Dendritic cell treated with granulocyte-macrophage colony-stimulating factor and Interleukin-4, amounts not matched to agents 40 ng/mL and 50 ng/mL, for 4 days (primary cell): ENCODE results near the gene MT3.

Source experiments
- H3K27ac Mint-ChIP-seq: one replicate; pipeline ENCODE4 v1.8.0; 2022; ENCODE audit warnings: mild to moderate bottlenecking, mixed read lengths
- H3K27me3 Mint-ChIP-seq: one replicate; pipeline ENCODE4 v1.8.0; 2022; ENCODE audit warnings: mild to moderate bottlenecking, mixed read lengths
- H3K36me3 Mint-ChIP-seq: one replicate; pipeline ENCODE4 v1.8.0; 2022; ENCODE audit warnings: low read depth, mixed read lengths
- H3K4me1 Mint-ChIP-seq: one replicate; pipeline ENCODE4 v1.8.0; 2022; ENCODE audit warnings: low read depth, mixed read lengths
- H3K4me3 Mint-ChIP-seq: one replicate; pipeline ENCODE4 v1.8.0; 2022; ENCODE audit warnings: mild to moderate bottlenecking, moderate library complexity, mixed read lengths
- H3K9me3 Mint-ChIP-seq: one replicate; pipeline ENCODE4 v1.8.0; 2022; ENCODE audit warnings: mixed read lengths
- intact Hi-C: fragments of 100-400 bp; cut with micrococcal nuclease; formaldehyde crosslinking; loops from one replicate; pipeline ENCODE4 v1.15.0; 2022

The MT3 gene

GRCh38 chr16:56623637-56624036 is 34.3 kb downstream of the MT3 start:
- H3K4me1 Mint-ChIP-seq: peaks cover 20% of the 10 kb centered on the region
- no peaks in the 10 kb centered on the region for H3K9me3 Mint-ChIP-seq
- peaks cover 76% of the 10 kb centered on the region for H3K27me3 Mint-ChIP-seq
- H3K4me3 Mint-ChIP-seq: no peak overlapping the region
- intact Hi-C loops: no loop called here
- H3K36me3 Mint-ChIP-seq: no peaks in the 10 kb centered on the region
- H3K27ac Mint-ChIP-seq: no peak overlapping the region

- Mint-ChIP-seq H3K27ac (peak within 1 kb of the TSS; percentile 65), H3K27me3 (peaks cover 75% of the 10 kb centered on the region), H3K9me3 (no peaks in the 10 kb centered on the region), H3K4me1 (peaks cover 20% of the 10 kb centered on the region), H3K4me3 (peak within 1 kb of the TSS; percentile 84), H3K36me3 (no peaks in the 10 kb centered on the region)
- intact Hi-C loops: no loop called here
These were observed 36.0 kb downstream of the MT3 start, which contains the start of gene MT1E for GRCh38 chr16:56625140-56625942. Gene MT1E (plus strand): TSS chr16:56625781. CDS start chr16:56625852, 71 bp downstream.

- Mint-ChIP-seq H3K9me3 (no peaks in the 10 kb centered on the region), H3K36me3 (no peaks in the 10 kb centered on the region), H3K27ac (peak overlapping the region; percentile 65), H3K4me3 (peak overlapping the region; percentile 84), H3K4me1 (peaks cover 20% of the 10 kb centered on the region), H3K27me3 (peaks cover 81% of the 10 kb centered on the region)
- intact Hi-C loops: no loop called here
These were observed 36.8 kb downstream of the MT3 start for GRCh38 chr16:56625943-56626654.

- Mint-ChIP-seq H3K27ac (no peak overlapping the region), H3K36me3 (no peaks in the 10 kb centered on the region), H3K9me3 (no peaks in the 10 kb centered on the region), H3K4me3 (no peak overlapping the region), H3K4me1 (peaks cover 22% of the 10 kb centered on the region), H3K27me3 (peaks cover 82% of the 10 kb centered on the region)
- intact Hi-C loops: no loop called here
These were observed 37.4 kb downstream of the MT3 start for GRCh38 chr16:56626685-56627084.

GRCh38 chr16:56628486-56629350 is 39.4 kb downstream of the MT3 start:
- intact Hi-C loops: no loop called here
- Mint-ChIP-seq H3K4me1 (peaks cover 35% of the 10 kb centered on the region), H3K27me3 (peaks cover 89% of the 10 kb centered on the region), H3K4me3 (no peak overlapping the region), H3K27ac (no peak overlapping the region), H3K9me3 (no peaks in the 10 kb centered on the region), H3K36me3 (no peaks in the 10 kb centered on the region)

GRCh38 chr16:56629531-56629930 is 40.2 kb downstream of the MT3 start:
- no peak overlapping the region for H3K4me3 Mint-ChIP-seq
- peaks cover 92% of the 10 kb centered on the region for H3K27me3 Mint-ChIP-seq
- H3K36me3 Mint-ChIP-seq: no peaks in the 10 kb centered on the region
- no peak overlapping the region for H3K27ac Mint-ChIP-seq
- no peaks in the 10 kb centered on the region for H3K9me3 Mint-ChIP-seq
- intact Hi-C loops: no loop called here
- H3K4me1 Mint-ChIP-seq: peaks cover 34% of the 10 kb centered on the region

GRCh38 chr16:56630134-56630533 is 40.8 kb downstream of the MT3 start:
- Mint-ChIP-seq H3K4me1 (peaks cover 34% of the 10 kb centered on the region), H3K4me3 (no peak overlapping the region), H3K27me3 (peaks cover 92% of the 10 kb centered on the region), H3K27ac (no peak overlapping the region), H3K9me3 (no peaks in the 10 kb centered on the region), H3K36me3 (no peaks in the 10 kb centered on the region)
- intact Hi-C loops: no loop called here

GRCh38 chr16:56631197-56631596 is 41.9 kb downstream of the MT3 start:
- Mint-ChIP-seq H3K4me1 (peaks cover 25% of the 10 kb centered on the region), H3K4me3 (no peak overlapping the region), H3K9me3 (no peaks in the 10 kb centered on the region), H3K27ac (no peak overlapping the region), H3K36me3 (no peaks in the 10 kb centered on the region), H3K27me3 (peaks cover 91% of the 10 kb centered on the region)
- intact Hi-C loops: no loop called here

- peaks cover 91% of the 10 kb centered on the region for H3K27me3 Mint-ChIP-seq
- no peaks in the 10 kb centered on the region for H3K36me3 Mint-ChIP-seq
- intact Hi-C loops: no loop called here
- no peaks in the 10 kb centered on the region for H3K9me3 Mint-ChIP-seq
- H3K27ac Mint-ChIP-seq: no peak overlapping the region
- peak overlapping the region; percentile 69 for H3K4me3 Mint-ChIP-seq
- H3K4me1 Mint-ChIP-seq: peaks cover 22% of the 10 kb centered on the region
These were observed 42.5 kb downstream of the MT3 start for GRCh38 chr16:56631832-56632155.

- Mint-ChIP-seq H3K4me3 (peak within 1 kb of the TSS; percentile 69), H3K4me1 (peaks cover 22% of the 10 kb centered on the region), H3K27ac (no peak within 1 kb of the TSS), H3K36me3 (no peaks in the 10 kb centered on the region), H3K27me3 (peaks cover 91% of the 10 kb centered on the region), H3K9me3 (no peaks in the 10 kb centered on the region)
- intact Hi-C loops: no loop called here
These were observed 43.0 kb downstream of the MT3 start, which contains the start of gene MT1M for GRCh38 chr16:56632156-56632847. Gene MT1M (plus strand): TSS chr16:56632659. CDS start chr16:56632732, 73 bp downstream.

- peaks cover 26% of the 10 kb centered on the region for H3K4me1 Mint-ChIP-seq
- intact Hi-C loops: no loop called here
- no peaks in the 10 kb centered on the region for H3K36me3 Mint-ChIP-seq
- peak overlapping the region; percentile 69 for H3K4me3 Mint-ChIP-seq
- no peak overlapping the region for H3K27ac Mint-ChIP-seq
- no peaks in the 10 kb centered on the region for H3K9me3 Mint-ChIP-seq
- H3K27me3 Mint-ChIP-seq: peaks cover 94% of the 10 kb centered on the region
These were observed 43.6 kb downstream of the MT3 start for GRCh38 chr16:56632848-56633365.

- Mint-ChIP-seq H3K27me3 (peaks cover 96% of the 10 kb centered on the region), H3K4me1 (peaks cover 33% of the 10 kb centered on the region), H3K4me3 (no peak overlapping the region), H3K36me3 (no peaks in the 10 kb centered on the region), H3K9me3 (no peaks in the 10 kb centered on the region), H3K27ac (no peak overlapping the region)
- intact Hi-C loops: no loop called here
These were observed 44.2 kb downstream of the MT3 start for GRCh38 chr16:56633535-56633934.

GRCh38 chr16:56634715-56635440 is 45.5 kb downstream of the MT3 start:
- H3K9me3 Mint-ChIP-seq: no peaks in the 10 kb centered on the region
- peaks cover 36% of the 10 kb centered on the region for H3K4me1 Mint-ChIP-seq
- H3K36me3 Mint-ChIP-seq: no peaks in the 10 kb centered on the region
- H3K27ac Mint-ChIP-seq: no peak overlapping the region
- H3K27me3 Mint-ChIP-seq: peaks cover 97% of the 10 kb centered on the region
- intact Hi-C loops: no loop called here
- H3K4me3 Mint-ChIP-seq: no peak overlapping the region
